G401.6 (cell line): ENCODE results near the gene DELE1.

Experiments
- FAIRE-seq: peaks from 2 replicates; lab custom pipeline; 2012; peaks lifted over from hg19 to GRCh38; lab: Jason Lieb, UNC

Gene DELE1, protein sequence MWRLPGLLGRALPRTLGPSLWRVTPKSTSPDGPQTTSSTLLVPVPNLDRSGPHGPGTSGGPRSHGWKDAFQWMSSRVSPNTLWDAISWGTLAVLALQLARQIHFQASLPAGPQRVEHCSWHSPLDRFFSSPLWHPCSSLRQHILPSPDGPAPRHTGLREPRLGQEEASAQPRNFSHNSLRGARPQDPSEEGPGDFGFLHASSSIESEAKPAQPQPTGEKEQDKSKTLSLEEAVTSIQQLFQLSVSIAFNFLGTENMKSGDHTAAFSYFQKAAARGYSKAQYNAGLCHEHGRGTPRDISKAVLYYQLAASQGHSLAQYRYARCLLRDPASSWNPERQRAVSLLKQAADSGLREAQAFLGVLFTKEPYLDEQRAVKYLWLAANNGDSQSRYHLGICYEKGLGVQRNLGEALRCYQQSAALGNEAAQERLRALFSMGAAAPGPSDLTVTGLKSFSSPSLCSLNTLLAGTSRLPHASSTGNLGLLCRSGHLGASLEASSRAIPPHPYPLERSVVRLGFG

DNA sequence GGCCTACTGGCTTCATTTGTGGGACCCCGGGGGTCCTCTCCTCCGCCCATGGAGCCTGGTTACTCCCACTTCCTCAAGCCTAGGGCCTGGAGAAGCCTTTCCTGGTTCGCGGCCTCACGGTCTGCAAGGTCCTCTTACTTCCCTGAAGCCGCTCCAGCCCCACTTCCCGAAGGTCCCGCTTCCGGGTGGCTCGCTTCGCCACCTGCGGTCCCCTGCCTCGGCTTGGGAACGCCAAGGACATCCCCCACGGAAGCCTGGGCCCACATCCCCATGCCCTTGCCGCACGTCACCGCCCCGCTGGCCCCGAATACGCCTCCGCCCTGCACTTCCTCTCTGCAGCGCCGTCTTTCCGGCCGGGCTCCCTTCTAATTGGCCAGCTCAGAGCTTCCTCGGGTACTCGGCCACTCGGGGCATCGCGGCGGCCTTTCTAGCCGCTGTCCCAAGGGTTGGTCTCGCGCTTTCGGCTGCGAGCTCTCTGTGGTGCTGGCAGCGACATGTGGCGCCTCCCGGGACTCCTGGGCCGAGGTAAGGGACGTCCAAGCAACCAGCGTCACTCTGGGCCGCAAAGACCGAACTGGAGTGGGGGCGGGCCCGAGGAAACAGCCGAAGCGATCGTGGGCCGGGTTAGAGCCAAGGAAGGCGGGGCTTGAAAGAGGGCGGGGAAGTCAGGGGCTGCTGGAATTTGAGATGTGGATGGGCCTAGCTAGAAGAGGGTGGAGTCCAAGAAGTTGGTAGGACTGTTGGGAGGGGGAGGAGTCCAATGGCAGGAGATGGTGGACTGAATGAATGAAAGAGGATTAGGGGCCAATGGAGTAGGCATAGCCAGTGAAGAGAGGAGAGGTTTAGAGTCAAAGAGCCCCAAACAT is at the start of gene DELE1:
TSS of gene DELE1 (plus strand) at position 424 of the 866 bp plus-strand sequence. CDS start at position 495, 71 bp downstream.
- FAIRE-seq: peak; percentile 94

DNA sequence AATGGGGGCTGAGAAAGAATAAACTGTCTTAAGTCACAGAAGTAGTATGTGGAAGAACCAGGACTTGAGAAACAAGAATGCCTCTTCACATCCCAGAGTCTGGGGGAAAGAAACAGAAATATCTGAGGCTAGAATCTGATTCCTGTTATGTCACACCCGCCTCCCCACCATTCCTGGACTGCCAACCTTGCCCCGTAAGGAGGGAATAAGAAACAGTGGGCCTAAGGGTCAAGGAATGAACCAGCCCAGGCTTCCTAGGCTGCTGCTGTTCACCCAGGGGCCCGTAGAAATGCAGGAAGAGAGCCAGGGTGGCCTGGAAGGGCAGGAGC is 49.8 kb upstream of the DELE1 start:
- no peak for FAIRE-seq

DNA sequence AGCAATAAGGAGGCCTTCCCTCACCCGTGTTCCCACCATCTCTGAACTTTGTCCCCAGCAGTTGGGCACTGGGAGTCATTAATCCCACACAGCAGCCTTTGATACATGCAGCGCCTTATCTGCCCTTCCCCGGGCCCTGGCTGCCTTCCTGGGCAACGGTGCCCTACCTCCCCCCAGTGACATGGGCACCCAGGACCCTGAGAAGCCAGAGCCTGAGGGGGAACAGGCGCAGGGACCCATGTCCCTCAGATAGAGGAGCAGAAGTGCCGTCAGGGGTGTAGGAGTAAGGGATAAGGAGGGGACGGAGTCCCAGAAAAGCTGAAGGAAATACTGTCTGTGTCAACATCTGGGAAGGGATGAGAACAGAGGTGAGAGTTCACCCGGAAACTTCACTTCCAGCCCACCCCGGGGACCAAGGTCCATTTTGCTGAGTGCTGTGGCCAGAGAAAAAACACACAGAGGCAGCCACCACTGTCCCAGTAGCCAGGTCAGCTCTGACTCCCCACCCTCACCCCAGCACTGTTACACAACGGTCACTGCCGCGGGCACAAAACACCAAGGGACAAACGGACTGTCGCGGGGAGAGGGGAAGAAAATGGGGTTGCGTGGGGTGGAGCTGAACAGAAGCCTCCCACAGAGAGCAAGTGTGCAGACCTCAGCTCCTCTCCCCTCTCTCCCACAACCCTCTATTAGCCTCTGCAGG is 49.3 kb upstream of the DELE1 start:
- no peak for FAIRE-seq

DNA sequence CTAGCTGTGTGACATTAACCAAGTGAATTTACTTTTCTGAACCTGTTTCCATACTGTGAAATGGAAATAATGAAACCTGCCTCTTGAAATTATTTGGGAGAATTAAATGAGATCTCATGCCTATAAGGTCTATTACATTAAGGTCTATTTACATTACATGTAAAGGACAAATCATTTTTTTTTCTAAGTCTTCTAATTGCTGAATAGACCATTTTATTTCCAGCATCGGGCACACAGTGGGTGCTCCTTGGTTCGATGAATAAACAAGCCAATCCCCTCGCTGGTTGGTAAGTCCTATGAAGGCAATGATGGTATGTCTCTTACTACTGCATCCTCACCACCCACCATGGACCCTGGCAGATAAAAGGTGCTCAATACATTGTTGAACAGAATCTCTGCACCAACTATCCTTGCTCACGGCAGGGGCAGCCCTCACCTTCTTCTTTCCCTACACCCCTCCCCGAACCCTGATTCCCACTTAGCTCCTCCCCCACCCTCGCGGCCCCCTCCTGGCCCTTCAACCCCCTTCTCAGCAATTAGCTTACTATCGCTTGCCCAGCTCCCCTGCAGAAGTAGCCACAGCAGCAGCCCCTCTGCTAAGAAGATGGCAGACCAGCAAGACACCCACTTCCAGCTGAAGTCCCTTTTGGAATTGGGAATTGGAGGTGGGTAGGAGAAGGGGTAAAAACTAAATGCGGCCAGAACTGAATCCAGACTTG is 48.5 kb upstream of the DELE1 start:
- FAIRE-seq: no peak

DNA sequence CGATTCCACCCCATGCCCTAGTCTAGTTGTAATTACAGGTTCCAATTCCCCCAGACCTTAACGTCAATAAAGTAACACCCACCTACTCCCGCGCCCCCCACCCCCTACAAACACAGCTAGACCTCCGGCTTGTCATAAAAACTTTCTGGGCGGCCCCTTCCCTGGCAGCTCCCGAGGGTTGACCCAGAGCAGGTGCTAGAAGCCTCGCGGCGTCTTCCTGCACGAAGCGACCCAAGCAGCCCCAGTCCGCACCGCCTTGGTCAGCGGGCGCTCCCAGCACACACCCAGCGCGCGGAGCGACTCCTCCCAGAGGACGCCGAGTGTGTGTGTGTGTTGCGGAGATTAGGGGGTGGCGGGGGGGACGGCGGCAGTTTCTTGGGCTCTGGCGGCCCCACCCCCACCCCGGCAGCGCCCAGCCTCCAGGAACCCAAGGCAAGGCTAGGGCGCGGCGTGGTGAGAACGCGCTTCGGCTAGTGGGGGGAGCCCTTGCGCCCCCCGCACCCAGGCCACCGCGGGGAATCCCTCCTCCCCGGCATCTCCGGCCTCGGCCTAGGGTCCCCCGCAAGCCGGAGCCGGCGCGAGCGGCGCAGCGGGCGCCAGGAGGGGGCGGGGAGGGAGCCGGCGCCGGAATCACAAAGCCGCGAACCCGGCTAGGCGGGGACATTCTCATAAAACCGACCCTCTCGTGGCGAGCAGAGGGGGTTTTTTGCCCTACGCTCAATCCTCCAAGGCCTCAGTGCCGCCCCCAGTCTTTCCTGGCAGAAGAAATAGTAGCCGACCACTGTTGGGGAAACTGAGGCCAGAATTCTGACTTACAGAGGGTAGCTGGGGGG is 47.7 kb upstream of the DELE1 start:
- no peak for FAIRE-seq

DNA sequence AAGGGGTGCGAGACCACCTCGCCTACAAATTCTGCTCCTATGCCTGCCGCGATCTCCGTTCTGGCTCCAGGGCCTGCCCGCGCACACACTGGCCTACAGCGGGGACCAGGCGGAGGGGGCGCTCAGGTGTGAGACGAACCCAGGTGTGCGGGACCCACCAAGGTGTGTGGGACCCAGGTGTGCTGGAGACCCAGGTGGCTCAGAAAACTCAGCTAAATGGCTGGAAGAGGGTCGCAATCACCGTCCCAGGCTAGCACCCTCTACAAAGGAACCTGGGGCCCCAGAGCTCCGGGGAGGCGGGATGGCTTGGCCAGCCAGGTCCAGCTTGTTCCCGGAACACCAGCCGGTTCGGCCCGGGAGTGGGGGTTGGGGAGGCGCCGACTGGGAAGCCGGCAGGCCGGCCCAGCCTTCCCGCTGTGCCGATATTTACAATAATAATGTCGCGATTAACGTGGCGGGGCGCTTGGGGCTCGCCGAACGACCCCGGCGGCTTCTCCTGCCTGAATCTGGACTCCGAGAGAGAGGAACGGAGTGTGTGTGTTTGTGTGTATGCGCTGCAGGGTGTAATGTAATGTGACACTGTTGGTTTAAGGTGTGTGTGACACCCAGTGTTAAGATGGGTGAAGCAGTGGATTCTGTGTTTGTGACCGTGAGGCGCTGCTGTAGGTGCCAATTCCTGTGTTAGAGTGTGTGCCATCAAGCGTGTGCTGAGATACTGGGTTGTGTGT is 46.9 kb upstream of the DELE1 start:
- FAIRE-seq: no peak

DNA sequence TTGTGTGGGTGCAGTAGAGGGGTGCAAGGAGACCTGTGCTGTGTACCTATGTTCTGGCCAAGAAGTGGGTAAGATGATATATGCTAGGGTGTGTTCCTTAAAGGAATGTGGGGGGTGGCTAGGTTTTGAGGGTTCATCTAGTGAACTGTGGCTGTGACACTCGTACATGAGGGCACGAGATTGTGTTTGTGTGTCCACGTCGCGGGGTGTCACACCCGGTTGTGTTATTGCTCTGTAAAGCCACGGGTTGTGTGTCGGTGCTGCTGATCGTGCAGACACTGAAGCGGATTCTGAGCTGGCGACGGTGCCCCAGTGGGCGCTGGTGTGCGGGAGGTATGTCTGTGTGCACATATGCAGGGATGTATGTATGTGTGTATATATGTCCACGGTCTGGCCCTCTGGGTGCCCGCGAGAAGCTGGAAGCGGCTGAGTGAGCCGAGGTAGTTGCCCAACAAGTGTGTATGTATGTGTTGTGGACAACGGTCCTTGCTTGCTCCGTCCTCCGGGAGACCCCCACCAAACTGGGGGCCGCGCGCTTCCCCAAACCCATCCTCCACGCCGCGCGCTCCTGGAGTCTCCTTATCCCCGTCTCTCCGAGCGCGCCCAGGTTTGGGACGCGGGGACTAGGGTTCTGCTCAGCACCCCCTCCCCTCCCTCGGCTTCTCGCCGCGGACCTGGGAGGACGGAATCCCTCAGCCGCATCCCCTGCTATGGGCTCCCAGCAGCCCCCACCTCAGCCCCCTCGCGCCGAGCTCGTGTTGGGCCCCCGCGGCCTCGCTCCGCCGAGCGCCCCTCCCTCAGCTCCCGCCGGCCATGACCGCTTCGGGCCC is 46.1 kb upstream of the DELE1 start:
- FAIRE-seq: no peak

DNA sequence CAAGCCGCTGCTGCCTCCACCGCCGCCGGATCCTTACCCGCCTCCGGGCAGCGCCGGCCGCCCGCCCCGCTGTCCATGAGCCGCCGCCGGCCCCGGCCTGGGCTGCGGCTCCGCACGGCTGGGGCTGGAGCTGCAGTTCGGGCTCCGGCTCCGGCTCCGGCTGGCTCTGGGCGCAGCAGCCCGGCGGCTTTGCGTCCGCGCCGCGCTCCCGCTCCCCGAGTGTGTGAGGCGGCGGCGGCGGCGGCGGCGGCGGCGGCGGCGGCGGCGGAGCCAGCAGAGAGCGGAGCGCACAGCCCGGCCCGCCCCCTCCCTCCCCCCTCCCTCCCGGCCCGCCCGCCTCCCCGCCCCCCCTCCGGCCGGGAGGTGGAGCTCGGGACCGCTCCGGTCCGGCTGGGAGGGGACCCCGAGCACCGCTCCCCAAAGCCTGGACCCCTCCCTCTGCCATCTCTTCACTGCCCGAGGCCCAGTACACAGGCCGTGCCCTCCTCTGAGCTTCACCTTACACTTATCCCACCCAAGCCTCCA is 45.4 kb upstream of the DELE1 start, which contains the start of gene PCDH1:
TSS of gene PCDH1 (minus strand) at position 225 of the 525 bp plus-strand sequence. CDS start at position 77, 148 bp downstream.
- no peak for FAIRE-seq

DNA sequence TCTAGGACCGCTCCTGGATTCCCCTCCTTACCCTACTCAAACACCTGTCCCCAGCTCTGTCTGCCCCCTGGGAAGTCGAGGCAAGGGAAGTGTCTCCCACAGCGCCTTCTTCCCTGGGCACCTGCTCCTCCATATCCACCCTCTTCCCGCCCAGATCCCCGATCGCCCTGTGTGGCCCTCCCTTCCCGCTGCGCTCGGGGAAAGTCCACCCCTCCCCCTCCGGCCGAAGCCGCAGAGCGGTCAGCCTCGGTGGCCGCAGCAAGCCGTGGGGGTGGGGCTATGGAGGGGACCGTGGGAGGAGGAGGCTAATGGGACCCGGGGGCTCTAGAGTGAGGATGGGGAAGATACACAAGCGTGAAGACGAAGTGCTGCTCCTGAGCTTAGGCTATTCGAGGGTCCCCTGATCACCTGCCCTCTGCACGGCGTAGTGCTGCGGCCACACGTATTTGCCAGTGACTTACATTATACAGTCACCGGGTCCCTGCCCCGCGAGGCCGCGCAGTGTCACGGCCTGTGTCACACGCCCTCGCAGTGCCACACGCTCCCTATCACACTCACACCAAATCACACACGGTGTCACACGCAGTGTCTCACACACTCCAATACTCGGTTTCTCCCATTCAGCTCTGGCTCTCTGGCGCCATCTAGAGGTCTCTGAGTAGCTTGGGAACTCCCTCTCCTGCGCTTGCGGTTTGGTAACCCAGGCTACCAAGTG is 44.8 kb upstream of the DELE1 start:
- peak; percentile 46 for FAIRE-seq

DNA sequence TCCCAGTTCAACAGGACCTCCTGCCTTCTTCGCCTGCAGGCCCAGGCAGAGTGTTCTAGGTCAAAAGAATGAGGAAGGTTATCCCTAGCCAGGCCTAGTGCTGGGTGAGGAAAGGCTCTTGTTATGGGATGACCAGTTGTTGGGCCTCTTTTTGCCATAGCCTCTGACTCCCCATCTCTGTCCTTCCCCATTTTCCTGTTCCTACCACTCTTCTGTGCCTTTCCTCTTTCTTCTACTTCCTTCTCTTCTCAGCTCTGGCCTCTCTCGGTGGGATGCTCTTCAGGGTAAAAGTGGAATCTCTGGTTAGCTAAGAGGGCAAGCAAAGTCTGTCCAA is 44.3 kb upstream of the DELE1 start:
- FAIRE-seq: no peak

DNA sequence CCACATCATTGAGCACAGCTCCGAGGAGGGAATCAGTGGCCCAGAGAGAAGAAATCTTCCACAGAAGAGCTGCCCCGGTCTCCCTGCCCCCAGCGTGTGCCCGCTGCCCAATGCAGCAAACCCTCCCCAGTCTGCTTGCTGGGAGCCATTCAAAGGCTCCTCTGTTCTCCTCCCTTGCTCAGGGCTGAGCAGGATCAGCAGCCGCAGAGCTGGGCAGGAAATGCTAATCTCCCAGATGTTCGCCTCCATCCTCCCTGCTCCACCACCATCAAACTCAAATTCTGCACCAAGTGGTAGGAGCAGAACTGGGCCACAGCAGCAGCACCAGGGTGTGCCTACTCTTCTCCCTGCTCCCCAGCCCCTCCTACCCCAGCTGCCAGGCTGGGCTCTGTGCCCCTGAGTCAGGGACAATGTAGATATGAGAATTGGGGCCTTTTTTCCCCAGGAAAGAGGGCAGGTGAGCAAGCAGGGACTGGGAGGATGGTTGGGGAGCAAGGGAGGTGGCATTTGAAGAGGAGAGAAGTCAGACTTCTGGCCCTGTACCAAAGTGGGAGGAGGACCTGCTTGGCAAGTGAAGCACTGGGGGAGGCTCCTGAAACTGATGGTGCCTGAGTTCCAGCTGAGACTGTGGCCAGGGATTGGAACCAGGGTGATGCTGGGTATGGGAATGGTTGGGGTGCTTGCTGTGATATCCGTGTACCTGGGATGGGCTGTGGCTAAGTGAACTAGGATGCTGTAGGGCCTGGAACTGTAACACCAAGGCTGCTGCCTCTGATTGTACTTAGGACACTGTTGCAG is 43.5 kb upstream of the DELE1 start:
- no peak for FAIRE-seq

DNA sequence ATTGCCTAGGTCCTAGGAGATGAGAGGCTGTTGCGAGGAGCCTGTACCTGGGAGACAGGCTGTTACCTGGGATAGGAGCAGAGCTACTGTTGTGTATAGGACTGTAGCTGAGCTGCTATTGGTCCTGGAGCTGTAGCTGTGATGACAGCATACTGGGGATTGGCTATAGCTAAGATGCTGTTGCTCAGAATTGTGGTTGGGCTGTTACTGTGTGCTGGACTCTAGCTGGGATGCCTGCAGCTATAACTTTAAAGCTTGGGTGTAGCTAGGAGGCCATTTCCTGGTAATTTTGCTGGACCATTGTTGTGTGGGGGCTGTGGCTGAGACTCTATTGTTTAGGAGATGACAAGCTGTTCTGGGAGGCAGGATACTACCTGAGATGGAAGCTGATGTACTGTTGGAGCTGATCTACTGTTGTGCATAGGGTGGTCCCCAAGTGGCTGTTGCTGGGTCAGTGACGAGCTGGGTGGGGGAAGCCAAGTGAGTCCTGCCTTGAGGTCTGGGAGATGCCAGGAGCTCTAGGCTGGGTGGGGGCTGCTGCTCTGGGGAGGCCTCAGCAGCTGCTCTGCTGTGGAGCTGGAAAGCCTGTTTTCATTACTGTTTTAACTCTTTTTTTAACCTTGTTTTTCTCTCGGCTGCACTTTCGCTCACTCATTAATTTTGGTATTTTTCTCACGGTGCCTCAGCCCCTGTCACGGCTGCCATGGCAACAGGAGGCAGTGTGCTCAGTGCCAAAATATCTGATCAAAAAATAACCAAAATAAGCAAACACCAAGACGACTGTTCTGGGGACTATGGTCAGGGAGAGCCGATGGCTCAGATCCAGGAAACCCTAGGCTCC is 42.5 kb upstream of the DELE1 start:
- no peak for FAIRE-seq

DNA sequence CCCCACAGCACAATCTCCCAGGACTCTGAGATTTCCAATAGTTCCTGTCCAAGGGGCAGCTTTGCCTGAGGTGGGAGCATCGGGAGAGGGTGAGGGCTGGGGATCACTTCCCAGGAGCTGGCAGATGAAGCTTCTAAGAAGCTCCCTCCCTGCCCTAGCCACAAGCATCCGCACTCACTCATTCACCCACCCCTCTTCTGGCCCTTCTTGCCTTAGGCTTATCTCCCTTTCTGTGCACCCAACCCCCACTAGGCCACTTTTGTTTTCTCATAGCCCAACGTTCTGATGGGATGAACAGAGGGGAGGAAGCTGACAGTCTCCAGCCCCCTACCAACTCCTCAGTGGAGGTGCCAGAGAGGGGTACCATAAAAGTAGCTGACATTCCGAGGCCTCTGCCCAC is 41.8 kb upstream of the DELE1 start:
- FAIRE-seq: no peak

DNA sequence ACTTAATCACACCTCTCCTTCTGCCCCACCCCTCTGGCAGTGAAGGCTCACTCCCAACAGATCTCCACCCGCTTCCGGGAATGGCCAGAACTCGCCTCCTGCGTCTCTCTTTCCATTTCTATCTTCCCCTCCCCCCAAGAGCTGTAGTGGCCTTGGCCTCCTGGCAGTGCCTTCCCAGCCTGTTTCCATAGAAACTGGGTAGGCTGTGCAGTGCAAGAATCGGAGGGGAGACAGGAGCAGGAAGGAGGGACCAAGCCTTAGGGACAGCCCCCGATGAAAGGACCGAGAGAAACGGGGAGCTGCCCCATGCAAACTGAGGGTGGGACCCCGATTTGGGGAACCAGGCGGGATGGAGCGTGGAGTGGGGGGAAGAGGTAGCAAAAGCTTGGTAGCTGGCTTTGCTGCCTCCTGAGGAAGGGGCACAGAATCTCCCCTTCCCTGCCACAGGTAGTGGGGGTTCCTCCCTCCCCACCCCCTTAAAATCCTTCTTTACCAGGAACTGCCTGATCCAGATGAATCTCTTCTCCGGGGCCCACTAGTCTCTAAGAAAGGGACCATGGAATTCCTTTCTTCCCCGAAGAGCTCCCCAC is 41.0 kb upstream of the DELE1 start:
- FAIRE-seq: no peak

DNA sequence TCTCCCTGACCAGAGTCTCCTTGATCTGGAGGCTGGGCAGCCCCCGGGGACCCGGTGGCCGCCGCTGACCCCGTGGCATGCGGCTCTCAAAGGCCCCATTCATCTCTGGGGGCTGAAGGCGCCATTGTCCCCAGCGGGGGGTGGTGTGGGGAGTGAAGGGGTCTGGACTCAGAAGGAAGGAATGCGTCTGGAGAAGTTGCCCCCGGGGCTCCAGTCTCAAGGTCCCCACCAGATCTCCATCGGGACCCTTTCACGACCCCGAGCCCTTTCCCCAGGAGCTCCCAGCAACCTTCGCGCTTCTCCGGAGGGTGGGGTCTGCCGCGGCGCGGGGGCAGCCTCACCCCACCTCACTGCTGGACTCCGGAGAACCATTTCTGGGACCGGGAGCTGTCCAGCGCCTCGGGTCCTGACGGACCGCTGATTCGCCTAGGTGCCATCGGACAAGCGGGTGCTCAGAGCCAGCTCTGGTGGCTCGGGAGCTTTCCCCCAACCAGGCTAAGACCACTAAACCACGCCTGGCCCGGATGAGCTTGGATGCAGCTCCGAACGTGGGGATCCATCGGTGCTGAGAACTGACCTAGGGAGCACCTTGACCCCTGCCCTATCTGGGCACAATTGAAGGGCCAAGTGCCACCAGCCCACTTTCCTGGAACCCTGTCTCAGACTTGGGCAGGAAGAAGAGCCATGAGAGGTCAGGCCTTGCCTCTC is 40.3 kb upstream of the DELE1 start:
- FAIRE-seq: no peak

DNA sequence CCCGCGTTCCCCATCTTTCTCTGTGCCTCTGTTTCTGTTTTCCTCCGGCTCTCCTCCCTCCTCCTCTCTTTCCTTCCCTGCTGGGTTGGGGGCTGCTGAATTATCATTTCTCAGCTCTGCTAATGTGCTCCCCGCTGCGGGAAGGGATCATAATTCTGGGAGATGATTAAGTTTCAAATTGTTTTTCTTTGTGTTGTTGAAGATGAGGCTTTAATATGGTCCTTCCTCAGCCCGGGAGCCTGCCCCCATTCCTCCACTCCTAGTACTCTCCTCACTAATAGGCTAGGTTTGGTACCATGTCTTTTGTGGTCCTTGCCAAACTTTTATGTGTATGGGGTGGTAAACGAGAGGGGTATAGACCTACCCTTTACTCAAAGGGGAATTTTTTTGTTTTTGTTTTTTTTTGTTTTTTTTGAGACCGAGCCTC is 39.8 kb upstream of the DELE1 start:
- FAIRE-seq: no peak
